ENCODE data around the gene SNAPIN.

SNAPIN gene

DNA sequence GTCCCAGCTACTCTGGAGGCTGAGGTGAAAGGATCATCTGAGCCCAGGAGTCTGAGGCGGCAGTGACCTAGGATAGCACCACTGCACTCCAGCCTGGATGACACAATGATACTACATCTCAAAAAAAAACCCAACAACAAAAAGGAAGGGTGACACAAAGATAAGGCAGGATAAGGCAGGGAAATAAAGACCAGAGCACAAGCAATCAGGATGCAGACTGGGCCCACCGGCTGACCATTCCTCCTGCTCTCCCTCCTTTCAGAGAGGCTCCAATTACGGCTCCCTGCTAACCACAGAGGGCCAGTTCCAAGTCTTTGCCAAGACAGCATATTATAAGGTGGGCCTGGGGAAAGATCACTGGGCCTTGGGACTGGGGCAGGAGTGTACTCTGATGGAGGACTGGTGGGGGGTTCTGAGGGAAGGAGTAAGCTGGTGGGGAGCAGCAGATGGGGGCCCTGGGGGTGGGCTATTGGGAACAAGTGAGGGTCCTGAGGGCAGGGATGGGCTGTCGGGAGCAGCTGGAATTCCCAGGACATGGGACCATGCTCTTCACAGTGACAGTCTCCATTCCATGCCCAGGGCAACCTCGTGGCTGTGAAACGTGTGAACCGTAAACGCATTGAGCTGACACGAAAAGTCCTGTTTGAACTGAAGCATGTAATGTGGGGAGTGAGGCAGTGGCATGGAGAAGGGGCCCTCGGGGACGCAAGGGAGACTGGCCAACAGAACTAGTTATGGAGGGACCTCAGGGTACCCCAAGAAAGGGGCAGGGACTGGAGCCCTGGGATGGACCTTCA lies 27.2 kb downstream of the SNAPIN start:
- H3K4me1 ChIP-seq (ENCODE audit: control insufficient read depth, insufficient read depth, low read length): no peaks in the 10 kb centered on the region
- no peak overlapping the region for H3K4me3 ChIP-seq (ENCODE audit: low read depth, low read length)
- no peak overlapping the region for H3K9ac ChIP-seq (ENCODE audit: low read depth, low read length)
- no peaks in the 10 kb centered on the region for H3K9me3 ChIP-seq (ENCODE audit: control insufficient read depth, insufficient read depth, low read length)
- no peaks in the 10 kb centered on the region for H3K36me3 ChIP-seq (ENCODE audit: control insufficient read depth, insufficient read depth, low read length)
- peaks cover 8% of the 10 kb centered on the region for H3K27me3 ChIP-seq (ENCODE audit: control insufficient read depth, insufficient read depth, low read length)

DNA sequence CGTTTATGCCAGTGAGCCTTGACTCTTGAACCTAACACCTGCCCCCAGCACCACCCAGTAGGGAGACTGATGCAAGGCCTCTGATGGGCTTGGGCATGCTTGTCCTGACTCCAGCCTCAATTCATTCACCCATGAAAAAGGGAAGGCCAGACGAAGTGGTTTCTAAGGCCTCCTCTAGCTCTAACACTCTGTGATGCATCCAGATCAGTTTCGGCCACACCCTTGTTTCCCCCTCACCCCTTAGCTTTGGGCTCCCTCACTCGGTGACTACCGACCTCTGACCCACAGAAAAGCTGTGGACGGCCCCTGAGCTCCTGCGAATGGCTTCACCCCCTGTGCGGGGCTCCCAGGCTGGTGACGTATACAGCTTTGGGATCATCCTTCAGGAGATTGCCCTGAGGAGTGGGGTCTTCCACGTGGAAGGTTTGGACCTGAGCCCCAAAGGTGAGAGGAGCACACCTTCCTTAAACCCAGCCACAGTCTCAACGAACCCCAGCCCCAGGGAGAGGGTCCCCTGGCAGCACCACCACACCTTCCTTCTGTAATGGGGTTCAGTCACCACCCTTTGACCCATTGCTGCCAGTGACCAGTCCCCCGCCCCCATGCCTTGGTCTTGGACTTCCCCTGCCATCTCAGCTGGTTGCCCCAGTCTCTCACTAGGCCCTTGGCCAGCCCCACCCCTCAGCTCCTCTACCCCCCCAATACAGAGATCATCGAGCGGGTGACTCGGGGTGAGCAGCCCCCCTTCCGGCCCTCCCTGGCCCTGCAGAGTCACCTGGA lies 29.0 kb downstream of the SNAPIN start:
- H3K9ac ChIP-seq (ENCODE audit: low read depth, low read length): no peak overlapping the region
- no peaks in the 10 kb centered on the region for H3K36me3 ChIP-seq (ENCODE audit: control insufficient read depth, insufficient read depth, low read length)
- H3K4me1 ChIP-seq (ENCODE audit: control insufficient read depth, insufficient read depth, low read length): no peaks in the 10 kb centered on the region
- H3K9me3 ChIP-seq (ENCODE audit: control insufficient read depth, insufficient read depth, low read length): no peaks in the 10 kb centered on the region
- H3K27me3 ChIP-seq (ENCODE audit: control insufficient read depth, insufficient read depth, low read length): no peaks in the 10 kb centered on the region
- H3K4me3 ChIP-seq (ENCODE audit: low read depth, low read length): no peak overlapping the region

DNA sequence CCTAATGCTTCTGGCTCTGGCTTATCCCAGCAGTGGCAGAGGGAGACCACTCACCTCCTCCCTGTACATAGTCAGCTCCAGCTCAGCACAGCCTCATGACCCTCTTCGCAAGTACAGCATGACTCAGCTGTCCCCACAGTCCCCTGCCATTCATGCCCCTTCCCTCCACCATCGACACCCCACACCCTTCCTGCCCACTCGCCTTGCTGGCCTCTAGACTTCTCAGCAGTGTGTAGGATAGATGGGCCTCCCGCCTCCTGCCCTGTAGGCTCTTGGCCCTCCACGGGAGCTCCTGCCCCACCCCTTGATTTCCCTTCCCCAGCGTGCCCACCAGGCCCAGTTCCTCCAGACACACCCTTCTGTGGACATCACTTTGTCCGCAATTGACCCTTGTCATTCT lies 29.8 kb downstream of the SNAPIN start:
- H3K9me3 ChIP-seq (ENCODE audit: control insufficient read depth, insufficient read depth, low read length): no peaks in the 10 kb centered on the region
- no peaks in the 10 kb centered on the region for H3K4me1 ChIP-seq (ENCODE audit: control insufficient read depth, insufficient read depth, low read length)
- no peak overlapping the region for H3K4me3 ChIP-seq (ENCODE audit: low read depth, low read length)
- H3K36me3 ChIP-seq (ENCODE audit: control insufficient read depth, insufficient read depth, low read length): no peaks in the 10 kb centered on the region
- no peaks in the 10 kb centered on the region for H3K27me3 ChIP-seq (ENCODE audit: control insufficient read depth, insufficient read depth, low read length)
- H3K9ac ChIP-seq (ENCODE audit: low read depth, low read length): no peak overlapping the region

DNA sequence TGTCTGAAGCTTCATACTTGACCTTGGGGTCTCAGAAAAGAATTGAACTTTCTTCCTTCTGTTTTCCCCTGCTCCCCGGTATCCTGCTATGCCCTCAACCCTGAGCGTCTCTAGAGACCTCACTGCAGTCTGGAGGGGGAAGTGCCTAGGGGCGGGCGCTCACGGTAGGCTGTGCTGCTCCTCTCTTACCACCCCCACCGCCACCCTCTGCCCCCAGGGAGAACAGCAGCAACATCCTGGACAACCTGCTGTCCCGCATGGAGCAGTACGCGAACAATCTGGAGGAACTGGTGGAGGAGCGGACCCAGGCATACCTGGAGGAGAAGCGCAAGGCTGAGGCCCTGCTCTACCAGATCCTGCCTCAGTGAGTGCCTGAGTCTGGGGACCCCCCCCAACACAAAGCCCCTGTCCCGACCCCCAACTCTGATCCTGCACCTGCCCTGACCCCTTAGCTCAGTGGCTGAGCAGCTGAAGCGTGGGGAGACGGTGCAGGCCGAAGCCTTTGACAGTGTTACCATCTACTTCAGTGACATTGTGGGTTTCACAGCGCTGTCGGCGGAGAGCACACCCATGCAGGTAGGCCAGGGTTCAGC lies 30.3 kb downstream of the SNAPIN start:
- Histone ChIP-seq H3K4me3 (ENCODE audit: low read depth, low read length) (no peak overlapping the region), H3K9me3 (ENCODE audit: control insufficient read depth, insufficient read depth, low read length) (no peaks in the 10 kb centered on the region), H3K36me3 (ENCODE audit: control insufficient read depth, insufficient read depth, low read length) (no peaks in the 10 kb centered on the region), H3K4me1 (ENCODE audit: control insufficient read depth, insufficient read depth, low read length) (no peaks in the 10 kb centered on the region), H3K27me3 (ENCODE audit: control insufficient read depth, insufficient read depth, low read length) (no peaks in the 10 kb centered on the region), H3K9ac (ENCODE audit: low read depth, low read length) (no peak overlapping the region)

DNA sequence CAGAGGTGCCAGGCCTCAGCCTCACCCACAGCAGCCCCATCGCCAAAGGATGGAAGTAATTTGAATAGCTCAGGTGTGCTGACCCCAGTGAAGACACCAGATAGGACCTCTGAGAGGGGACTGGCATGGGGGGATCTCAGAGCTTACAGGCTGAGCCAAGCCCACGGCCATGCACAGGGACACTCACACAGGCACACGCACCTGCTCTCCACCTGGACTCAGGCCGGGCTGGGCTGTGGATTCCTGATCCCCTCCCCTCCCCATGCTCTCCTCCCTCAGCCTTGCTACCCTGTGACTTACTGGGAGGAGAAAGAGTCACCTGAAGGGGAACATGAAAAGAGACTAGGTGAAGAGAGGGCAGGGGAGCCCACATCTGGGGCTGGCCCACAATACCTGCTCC lies 35.0 kb downstream of the SNAPIN start:
- Histone ChIP-seq H3K4me1 (ENCODE audit: control insufficient read depth, insufficient read depth, low read length) (peaks cover 12% of the 10 kb centered on the region), H3K9me3 (ENCODE audit: control insufficient read depth, insufficient read depth, low read length) (no peaks in the 10 kb centered on the region), H3K4me3 (ENCODE audit: low read depth, low read length) (no peak overlapping the region), H3K9ac (ENCODE audit: low read depth, low read length) (no peak overlapping the region), H3K27me3 (ENCODE audit: control insufficient read depth, insufficient read depth, low read length) (no peaks in the 10 kb centered on the region), H3K36me3 (ENCODE audit: control insufficient read depth, insufficient read depth, low read length) (no peaks in the 10 kb centered on the region)

DNA sequence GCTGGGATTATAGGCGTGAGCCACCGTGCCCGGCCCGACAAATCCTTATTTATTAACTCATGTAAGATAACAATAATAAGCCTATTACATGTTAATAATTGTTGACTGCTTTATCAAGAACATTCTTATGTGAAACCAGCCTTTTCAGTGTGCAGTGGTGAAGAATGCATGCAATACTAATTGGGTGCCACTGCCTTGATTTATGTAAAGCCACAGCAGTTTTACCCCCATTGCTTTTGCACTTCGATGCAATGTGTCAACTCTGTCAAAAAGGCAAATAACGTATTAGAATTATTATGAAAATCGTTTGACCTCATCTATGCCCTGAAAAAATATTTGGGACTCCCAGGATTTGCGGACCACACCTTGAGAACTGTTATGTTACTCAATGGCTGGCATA lies 38.2 kb downstream of the SNAPIN start:
- no peaks in the 10 kb centered on the region for H3K9me3 ChIP-seq (ENCODE audit: control insufficient read depth, insufficient read depth, low read length)
- H3K27me3 ChIP-seq (ENCODE audit: control insufficient read depth, insufficient read depth, low read length): no peaks in the 10 kb centered on the region
- H3K9ac ChIP-seq (ENCODE audit: low read depth, low read length): no peak overlapping the region
- peaks cover 12% of the 10 kb centered on the region for H3K4me1 ChIP-seq (ENCODE audit: control insufficient read depth, insufficient read depth, low read length)
- no peaks in the 10 kb centered on the region for H3K36me3 ChIP-seq (ENCODE audit: control insufficient read depth, insufficient read depth, low read length)
- no peak overlapping the region for H3K4me3 ChIP-seq (ENCODE audit: low read depth, low read length)

DNA sequence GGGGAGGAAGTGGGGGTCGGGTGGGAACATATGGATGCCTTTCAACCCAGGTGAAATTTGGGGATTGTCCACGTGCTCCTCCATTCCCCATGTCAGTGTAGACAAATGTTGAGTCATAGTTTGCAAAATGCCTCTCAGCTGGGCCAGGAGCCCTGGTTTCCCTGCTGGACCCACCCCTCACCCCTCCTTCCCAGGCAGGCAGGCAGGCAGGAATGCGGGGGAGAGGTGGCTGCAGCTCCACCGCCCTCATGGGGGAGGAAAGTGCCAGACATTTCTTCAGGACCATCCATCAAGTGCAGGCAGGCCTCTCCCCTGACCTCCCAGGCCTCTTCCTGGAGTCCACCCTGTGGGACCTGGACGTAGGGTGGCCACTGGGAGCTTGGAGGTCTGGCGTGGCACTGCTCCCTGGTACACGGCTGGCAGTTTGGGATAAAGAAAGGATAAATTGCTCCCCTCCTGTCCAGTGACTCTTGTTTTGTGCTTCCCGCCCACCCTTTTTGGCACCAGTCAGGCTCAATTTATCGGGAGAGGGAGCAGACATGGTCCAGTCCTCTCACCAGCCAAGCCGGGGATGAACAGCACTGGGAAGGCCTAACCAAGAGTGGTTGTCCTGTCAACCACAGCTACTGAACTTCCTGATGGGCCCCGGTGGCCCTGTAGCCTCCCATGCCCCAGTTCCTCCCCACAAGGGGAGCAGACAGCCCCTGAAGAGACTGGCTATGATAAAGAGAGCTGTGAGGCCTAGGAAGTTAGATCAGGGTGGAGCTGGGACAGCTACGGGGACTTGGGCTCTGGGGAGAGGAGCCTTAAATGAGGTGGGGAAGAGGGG lies 38.9 kb downstream of the SNAPIN start:
- H3K9ac ChIP-seq (ENCODE audit: low read depth, low read length): peak overlapping the region; percentile 74
- H3K36me3 ChIP-seq (ENCODE audit: control insufficient read depth, insufficient read depth, low read length): no peaks in the 10 kb centered on the region
- H3K9me3 ChIP-seq (ENCODE audit: control insufficient read depth, insufficient read depth, low read length): no peaks in the 10 kb centered on the region
- no peaks in the 10 kb centered on the region for H3K27me3 ChIP-seq (ENCODE audit: control insufficient read depth, insufficient read depth, low read length)
- peaks cover 12% of the 10 kb centered on the region for H3K4me1 ChIP-seq (ENCODE audit: control insufficient read depth, insufficient read depth, low read length)
- H3K4me3 ChIP-seq (ENCODE audit: low read depth, low read length): peak overlapping the region; percentile 59

DNA sequence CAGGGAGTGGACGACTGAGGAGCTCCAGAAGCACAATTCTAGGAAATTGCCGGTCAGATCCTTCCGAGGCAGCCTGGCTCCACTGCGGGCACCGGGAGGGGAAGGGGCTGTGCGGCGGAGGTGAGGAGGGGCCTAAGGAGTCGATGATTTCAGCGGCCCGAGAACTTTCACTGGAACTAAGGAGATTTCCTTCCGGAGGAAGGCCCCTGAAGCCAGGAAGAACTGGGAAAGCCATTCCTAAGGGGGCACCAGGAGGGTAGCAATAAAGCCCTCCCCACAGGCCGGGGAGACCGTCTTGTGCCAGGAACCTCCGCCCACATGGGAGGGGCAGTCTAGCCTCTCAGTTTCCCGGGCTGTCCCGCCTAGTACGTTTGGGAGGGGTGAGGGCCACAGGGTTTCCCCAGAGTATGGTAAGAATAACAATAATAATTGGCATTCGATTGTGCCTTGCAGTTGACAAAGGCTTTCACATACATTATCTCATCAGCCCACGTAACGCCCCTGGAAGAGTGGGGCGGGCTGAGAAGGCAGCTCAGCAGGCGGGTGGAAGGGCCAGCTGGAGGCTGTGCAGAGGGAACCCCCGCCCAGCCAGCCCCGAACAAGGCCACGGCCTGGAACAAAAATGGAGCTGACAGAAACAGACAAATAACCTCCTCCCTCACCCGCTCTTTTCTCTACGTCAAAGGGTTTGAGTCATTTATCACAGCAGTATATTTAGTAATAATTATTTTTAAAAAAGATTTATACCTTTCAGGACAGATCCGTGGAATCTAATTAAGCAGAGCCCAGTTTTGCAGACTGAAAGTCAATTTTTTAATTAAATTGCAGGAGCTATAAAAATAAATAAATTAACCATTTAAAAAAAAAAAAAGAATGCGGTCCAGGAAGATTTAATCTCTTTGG lies 39.8 kb downstream of the SNAPIN start:
- H3K9me3 ChIP-seq (ENCODE audit: control insufficient read depth, insufficient read depth, low read length): no peaks in the 10 kb centered on the region
- peaks cover 12% of the 10 kb centered on the region for H3K4me1 ChIP-seq (ENCODE audit: control insufficient read depth, insufficient read depth, low read length)
- H3K36me3 ChIP-seq (ENCODE audit: control insufficient read depth, insufficient read depth, low read length): no peaks in the 10 kb centered on the region
- H3K27me3 ChIP-seq (ENCODE audit: control insufficient read depth, insufficient read depth, low read length): no peaks in the 10 kb centered on the region
- peak overlapping the region; percentile 59 for H3K4me3 ChIP-seq (ENCODE audit: low read depth, low read length)
- peak overlapping the region; percentile 74 for H3K9ac ChIP-seq (ENCODE audit: low read depth, low read length)

DNA sequence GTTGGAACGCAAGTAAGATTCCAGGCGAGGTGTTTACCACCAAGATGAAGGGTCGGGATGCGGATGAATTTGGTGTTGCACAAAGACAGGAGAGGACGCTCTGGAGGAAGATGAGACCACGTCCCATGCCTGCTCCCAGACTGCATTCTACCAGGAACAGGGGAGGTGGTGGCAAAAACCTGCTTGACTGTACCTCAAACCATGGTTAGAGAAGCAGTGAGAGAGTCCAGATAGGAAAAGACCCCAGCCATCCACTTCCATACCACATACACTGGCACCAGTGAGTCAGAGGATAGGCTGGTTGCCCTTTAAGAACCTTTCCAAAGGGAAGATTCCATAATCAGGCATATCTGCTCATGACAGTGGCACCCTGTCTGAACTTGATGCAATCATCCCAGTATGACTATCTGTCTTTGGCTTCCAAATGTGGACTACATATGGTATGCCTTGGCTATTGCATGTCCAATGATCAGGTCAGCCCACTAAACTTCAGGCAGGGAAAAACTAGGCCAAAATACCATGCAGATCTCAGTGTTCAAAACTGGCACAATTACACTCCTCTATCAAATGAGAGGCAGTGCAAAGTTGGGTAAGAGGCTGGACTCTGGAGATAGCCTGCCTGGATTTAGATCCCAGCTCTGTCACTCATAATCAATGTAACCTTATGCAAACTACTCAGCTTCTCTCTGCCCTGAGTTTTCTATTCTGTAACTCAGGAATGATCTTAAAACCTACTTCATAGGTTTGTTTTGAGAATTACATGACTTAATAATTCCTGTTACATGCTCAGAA lies 40.6 kb downstream of the SNAPIN start:
- Histone ChIP-seq H3K27me3 (ENCODE audit: control insufficient read depth, insufficient read depth, low read length) (no peaks in the 10 kb centered on the region), H3K36me3 (ENCODE audit: control insufficient read depth, insufficient read depth, low read length) (no peaks in the 10 kb centered on the region), H3K4me1 (ENCODE audit: control insufficient read depth, insufficient read depth, low read length) (peaks cover 12% of the 10 kb centered on the region), H3K4me3 (ENCODE audit: low read depth, low read length) (no peak overlapping the region), H3K9ac (ENCODE audit: low read depth, low read length) (no peak overlapping the region), H3K9me3 (ENCODE audit: control insufficient read depth, insufficient read depth, low read length) (no peaks in the 10 kb centered on the region)

DNA sequence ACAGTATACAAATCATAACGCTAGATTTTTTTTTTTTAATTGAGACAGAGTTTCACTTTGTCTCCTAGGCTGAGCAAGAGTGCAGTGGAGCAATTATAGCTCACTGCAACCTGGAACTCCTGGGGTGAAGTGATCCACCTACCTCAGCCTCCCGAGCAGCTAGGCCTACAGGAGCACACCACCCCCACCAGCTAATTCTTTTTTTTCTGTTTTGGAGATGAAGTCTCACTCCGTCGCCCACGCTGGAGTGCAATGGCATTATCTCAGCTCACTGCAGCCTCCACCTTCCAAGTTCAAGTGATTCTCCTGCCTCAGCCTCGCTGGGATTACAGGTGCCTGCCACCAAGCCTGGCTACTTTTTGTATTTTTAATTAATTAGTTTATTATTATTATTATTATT lies 41.3 kb downstream of the SNAPIN start:
- H3K4me1 ChIP-seq (ENCODE audit: control insufficient read depth, insufficient read depth, low read length): peaks cover 12% of the 10 kb centered on the region
- no peak overlapping the region for H3K4me3 ChIP-seq (ENCODE audit: low read depth, low read length)
- no peak overlapping the region for H3K9ac ChIP-seq (ENCODE audit: low read depth, low read length)
- H3K9me3 ChIP-seq (ENCODE audit: control insufficient read depth, insufficient read depth, low read length): no peaks in the 10 kb centered on the region
- H3K36me3 ChIP-seq (ENCODE audit: control insufficient read depth, insufficient read depth, low read length): no peaks in the 10 kb centered on the region
- H3K27me3 ChIP-seq (ENCODE audit: control insufficient read depth, insufficient read depth, low read length): no peaks in the 10 kb centered on the region
